ENCODE results near the gene CSPG4. TPM values are rescaled to one million over a fixed set of nuclear protein-coding genes. Genes with fewer than 3 reads are reported as not detected.
A peak's percentile ranks its signal among the peaks of the same experiment; 100 is the strongest.

CSPG4 gene
- total and polyA plus RNA-seq, 9 of the 15 experiments (the other 6 are each of a cell fraction or from before 2014, with no cell fraction given), result under 0.01 to 0.07 (median 0.04) TPM; not detected in 5

GRCh38 chr15:75647370-75648155 lies 65.1 kb downstream of the CSPG4 start, which contains the start of gene SNX33 (continued):
- TF ChIP-seq USF2 (CRISPR knock-in tag; IDR thresholded peaks at IDR 0.05) (no peak), ARID3B (CRISPR knock-in tag; IDR thresholded peaks at IDR 0.05; ENCODE audit: borderline replicate concordance) (no peak), ZNF274 (IDR thresholded peaks at IDR 0.05; ENCODE audit: borderline replicate concordance, low read depth, low read length) (no peak), HNRNPLL (IDR thresholded peaks at IDR 0.05; ENCODE audit: low read depth, low read length, poor library complexity, severe bottlenecking) (peak; percentile 86), SAFB (IDR thresholded peaks at IDR 0.05; ENCODE audit: borderline replicate concordance, low read depth, low read length) (no peak), RBM14 (IDR thresholded peaks at IDR 0.05; ENCODE audit: borderline replicate concordance, insufficient read depth, low read depth, low read length) (no peak), BRF2 (IDR thresholded peaks at IDR 0.05; ENCODE audit: borderline replicate concordance, insufficient read depth, insufficient read length) (no peak), ZNF76 (CRISPR knock-in tag; IDR thresholded peaks at IDR 0.05; ENCODE audit: borderline replicate concordance) (no peak), ZNF77 (CRISPR knock-in tag; IDR thresholded peaks at IDR 0.05) (no peak), ZNF253 (CRISPR knock-in tag; conservative IDR thresholded peaks at IDR 0.05) (no peak), ELK1 (CRISPR knock-in tag; IDR thresholded peaks at IDR 0.05) (no peak), ZHX1 (conservative IDR thresholded peaks at IDR 0.05; ENCODE audit: low read length) (no peak), ZNF512 (tag; IDR thresholded peaks at IDR 0.05) (no peak), ZNF384 (IDR thresholded peaks at IDR 0.05; ENCODE audit: low read depth, low read length) (no peak), MEIS2 (IDR thresholded peaks at IDR 0.05; ENCODE audit: partially characterized antibody) (no peak), ILF3 (IDR thresholded peaks at IDR 0.05; ENCODE audit: borderline replicate concordance) (no peak), PHF21A (IDR thresholded peaks at IDR 0.05; ENCODE audit: borderline replicate concordance, low read depth) (peak; percentile 59; the same call in 1 of the 2 replicates), SREBF2 (CRISPR knock-in tag; IDR thresholded peaks at IDR 0.05) (no peak)
